K562 (cell line): ENCODE measurements around the gene NOLC1. TPM values are rescaled to one million over a fixed set of nuclear protein-coding genes. Genes with fewer than 3 reads are reported as not detected.
A peak's percentile ranks its signal among the peaks of the same experiment; 100 is the strongest.

Experiments
- BDP1 ChIP-seq: IDR thresholded peaks from 3 replicates; pipeline ENCODE4 v1.6.1; 2011; ENCODE audit not compliant: insufficient read length, insufficient read depth
- EHMT2 ChIP-seq: fragments of 450-650 bp; IDR thresholded peaks from 2 replicates; pipeline ENCODE4 v1.6.1; 2018; ENCODE audit warnings: antibody characterized with exemption
- HNRNPK ChIP-seq: fragments of 200-400 bp; formaldehyde crosslinking; IDR thresholded peaks from one replicate; pipeline ENCODE4 v1.6.1; 2018; ENCODE audit warnings: mild to moderate bottlenecking, low read depth, low read length; ENCODE audit not compliant: poor library complexity, severe bottlenecking
- HSF4 ChIP-seq: fragments of 250-450 bp; sonication (Bioruptor Pico); IDR thresholded peaks from 2 replicates; pipeline ENCODE4 v2.1.2; 2022; ENCODE audit warnings: mild to moderate bottlenecking, moderate library complexity, borderline replicate concordance
- MCM2 ChIP-seq: fragments of 450-650 bp; IDR thresholded peaks from 2 replicates; pipeline ENCODE4 v1.6.1; 2017; ENCODE audit warnings: low read depth, mild to moderate bottlenecking
- MECOM ChIP-seq: fragments of 250-450 bp; sonication (Bioruptor Pico); IDR thresholded peaks from 2 replicates; pipeline ENCODE4 v1.8.0; 2022; ENCODE audit warnings: inconsistent platforms
- NCOR1 ChIP-seq: fragments of 450-650 bp; IDR thresholded peaks from 2 replicates; pipeline ENCODE4 v1.6.1; 2016; ENCODE audit warnings: mild to moderate bottlenecking, moderate library complexity
- NUFIP1 ChIP-seq: fragments of 450-650 bp; IDR thresholded peaks from 2 replicates; pipeline ENCODE4 v1.6.1; 2018; ENCODE audit not compliant: partially characterized antibody
- POLR3G ChIP-seq: IDR thresholded peaks from 2 replicates; pipeline ENCODE4 v1.6.1; 2011; ENCODE audit not compliant: insufficient read length, insufficient replicate concordance; ENCODE audit errors: extremely low read depth
- SMARCB1 ChIP-seq: IDR thresholded peaks from 2 replicates; pipeline ENCODE4 v1.6.1; 2011; ENCODE audit warnings: improper control_type of control experiment, low read depth; ENCODE audit not compliant: insufficient read length
- SMARCC2 ChIP-seq: fragments of 450-650 bp; IDR thresholded peaks from 2 replicates; pipeline ENCODE4 v1.6.1; 2017; ENCODE audit warnings: antibody characterized with exemption, moderate library complexity, mild to moderate bottlenecking, low read depth
- ZFPM2 ChIP-seq: fragments of 250-450 bp; sonication (Bioruptor Pico); IDR thresholded peaks from 2 replicates; pipeline ENCODE4 v1.5.1; 2022; ENCODE audit warnings: mild to moderate bottlenecking
- ZNF347 ChIP-seq: fragments of 450-650 bp; formaldehyde crosslinking; IDR thresholded peaks from 2 replicates; pipeline ENCODE4 v1.4.0; 2020; ENCODE audit warnings: low read depth, mild to moderate bottlenecking, moderate library complexity
- ZNF780A ChIP-seq: fragments of 250-450 bp; sonication (Bioruptor Pico); IDR thresholded peaks from 2 replicates; pipeline ENCODE4 v1.5.0; 2021; ENCODE audit warnings: mild to moderate bottlenecking
- polyA plus RNA-seq, 8 experiments: library from polyadenylated mRNA; depleted of rRNA in 4 of 8; stranded (reverse) in 5 of 8; unstranded in 3 of 8; fragments of >200 nt; fragmentation: Nextera tagmentation in 2 of 8; fragmentation: Illumina TruSeq in 1 of 8; extraction: Ambion mirVana in 2 of 8; extraction: Trizol in 1 of 8; gene quantifications; 2 replicates each; pipeline versions ENCODE4 v1.2.1 to v1.2.3, GENCODE V29; 2011 to 2014; ENCODE audit warnings: inconsistent platforms in 1 of 8, missing spikeins in 1 of 8
- total RNA-seq, 7 experiments: library from RNA; depleted of rRNA in 6 of 7; stranded (reverse); fragments of >200 nt in 6 of 7; fragmentation: Illumina TruSeq in 2 of 7; extraction: Trizol in 2 of 7; gene quantifications; 2 replicates each; pipeline versions ENCODE4 v1.2.1 to v1.2.3, GENCODE V29; 2011 to 2021; ENCODE audit warnings: low replicate concordance in 1 of 7
- TF ChIP-seq, protein P1 (sequence below), 3 experiments: IDR thresholded peaks in 2 of 3; conservative IDR thresholded peaks in 1 of 3; 2 replicates each; pipeline ENCODE4 v1.5.1; 2011 to 2012; ENCODE audit warnings: low read length in 3 of 3, mild to moderate bottlenecking in 3 of 3, control low read depth in 2 of 3, improper control_type of control experiment in 1 of 3, inconsistent platforms in 1 of 3, low read depth in 1 of 3, mixed read lengths in 1 of 3, moderate library complexity in 1 of 3; ENCODE audit not compliant: insufficient read depth in 2 of 3
- TF ChIP-seq, protein P2 (sequence below), 2 experiments: fragments of 450-650 bp in 1 of 2; sonication (generic) in 1 of 2; formaldehyde crosslinking in 1 of 2; IDR thresholded peaks in 1 of 2; conservative IDR thresholded peaks in 1 of 2; 2 replicates each; pipeline versions ENCODE4 v1.6.1 to v1.8.1; 2016 to 2023; ENCODE audit warnings: mild to moderate bottlenecking in 2 of 2, moderate library complexity in 2 of 2, inconsistent platforms in 1 of 2, missing genetic modification reagents in 1 of 2
- TF ChIP-seq, protein P3 (sequence below): sonication (generic); formaldehyde crosslinking; IDR thresholded peaks from 2 replicates; pipeline ENCODE4 v1.8.0; 2022; ENCODE audit warnings: mild to moderate bottlenecking, missing genetic modification reagents
- TF ChIP-seq, protein P4 (sequence below): fragments of 200-400 bp; formaldehyde crosslinking; IDR thresholded peaks from 2 replicates; pipeline ENCODE4 v1.6.1; 2017; ENCODE audit warnings: mild to moderate bottlenecking, low read depth, low read length, moderate library complexity
- TF ChIP-seq, protein P5 (sequence below): fragments of 450-650 bp; IDR thresholded peaks from 2 replicates; pipeline ENCODE4 v1.6.1; 2017; ENCODE audit warnings: antibody characterized with exemption

NOLC1 gene
- total and polyA plus RNA-seq, 9 of the 15 experiments (the other 6 are each of a cell fraction or from before 2014, with no cell fraction given), result 102 to 310 (median 165) TPM

DNA sequence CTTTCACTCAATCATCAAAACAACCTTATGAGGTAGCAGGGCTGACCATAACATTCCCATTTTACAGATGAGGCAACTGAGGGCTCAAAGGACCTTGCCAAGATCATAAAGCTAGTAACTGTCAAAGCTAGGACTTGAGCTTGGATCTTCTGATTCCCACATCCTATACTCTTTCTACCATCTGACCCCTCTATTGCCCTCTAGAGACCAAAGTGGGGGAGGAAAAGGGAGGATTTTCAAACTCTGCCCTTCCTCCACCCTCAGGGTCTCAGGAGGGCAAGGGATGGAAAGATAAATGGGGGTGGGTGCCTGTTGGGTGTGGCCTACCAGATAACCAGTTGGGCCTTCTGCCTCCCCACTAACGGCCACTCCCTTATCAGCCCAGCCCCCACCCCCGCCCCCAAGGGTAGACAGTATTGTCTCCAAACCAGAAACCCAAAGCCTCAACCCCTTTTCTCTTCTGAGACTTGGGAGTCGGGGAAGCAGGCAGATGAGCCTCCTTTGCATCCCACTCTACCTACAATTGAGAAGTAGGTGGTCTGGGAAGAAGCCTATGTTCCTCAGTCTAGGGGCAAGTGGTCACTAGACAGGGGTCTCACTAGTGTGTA lies 39.9 kb upstream of the NOLC1 start (continued):
- TF ChIP-seq MECOM, result no peak
- TF ChIP-seq, protein P1, sequence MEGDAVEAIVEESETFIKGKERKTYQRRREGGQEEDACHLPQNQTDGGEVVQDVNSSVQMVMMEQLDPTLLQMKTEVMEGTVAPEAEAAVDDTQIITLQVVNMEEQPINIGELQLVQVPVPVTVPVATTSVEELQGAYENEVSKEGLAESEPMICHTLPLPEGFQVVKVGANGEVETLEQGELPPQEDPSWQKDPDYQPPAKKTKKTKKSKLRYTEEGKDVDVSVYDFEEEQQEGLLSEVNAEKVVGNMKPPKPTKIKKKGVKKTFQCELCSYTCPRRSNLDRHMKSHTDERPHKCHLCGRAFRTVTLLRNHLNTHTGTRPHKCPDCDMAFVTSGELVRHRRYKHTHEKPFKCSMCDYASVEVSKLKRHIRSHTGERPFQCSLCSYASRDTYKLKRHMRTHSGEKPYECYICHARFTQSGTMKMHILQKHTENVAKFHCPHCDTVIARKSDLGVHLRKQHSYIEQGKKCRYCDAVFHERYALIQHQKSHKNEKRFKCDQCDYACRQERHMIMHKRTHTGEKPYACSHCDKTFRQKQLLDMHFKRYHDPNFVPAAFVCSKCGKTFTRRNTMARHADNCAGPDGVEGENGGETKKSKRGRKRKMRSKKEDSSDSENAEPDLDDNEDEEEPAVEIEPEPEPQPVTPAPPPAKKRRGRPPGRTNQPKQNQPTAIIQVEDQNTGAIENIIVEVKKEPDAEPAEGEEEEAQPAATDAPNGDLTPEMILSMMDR (IDR thresholded peaks at IDR 0.05 in 2 of 3, conservative IDR thresholded peaks at IDR 0.05 in 1 of 3; ENCODE audit: insufficient read depth in 2 of 3, low read depth in 1 of 3, low read length in 3 of 3), result peak; percentile 56 to 71 (median 68); a peak in 5 of 6 replicates
- TF ChIP-seq SMARCC2, result no peak; the same call in 1 of the 2 replicates
- TF ChIP-seq BDP1, result no peak
- TF ChIP-seq POLR3G, result no peak
- no peak for TF ChIP-seq NUFIP1
- no peak for TF ChIP-seq ZNF347 (CRISPR knock-in tag)
- 0 out of 2 replicates have a peak, but pooled peaks have one; percentile 32 for TF ChIP-seq EHMT2
- TF ChIP-seq HSF4 (CRISPR knock-in tag), result no peak
- TF ChIP-seq, protein P2, sequence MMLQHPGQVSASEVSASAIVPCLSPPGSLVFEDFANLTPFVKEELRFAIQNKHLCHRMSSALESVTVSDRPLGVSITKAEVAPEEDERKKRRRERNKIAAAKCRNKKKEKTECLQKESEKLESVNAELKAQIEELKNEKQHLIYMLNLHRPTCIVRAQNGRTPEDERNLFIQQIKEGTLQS (IDR thresholded peaks at IDR 0.05), result no peak
- TF ChIP-seq, protein P2 (CRISPR knock-in tag; conservative IDR thresholded peaks at IDR 0.05), result no peak
- no peak for TF ChIP-seq ZNF780A (CRISPR knock-in tag)
- no peak for TF ChIP-seq HNRNPK
- TF ChIP-seq ZFPM2 (CRISPR knock-in tag), result no peak
- TF ChIP-seq, protein P3, sequence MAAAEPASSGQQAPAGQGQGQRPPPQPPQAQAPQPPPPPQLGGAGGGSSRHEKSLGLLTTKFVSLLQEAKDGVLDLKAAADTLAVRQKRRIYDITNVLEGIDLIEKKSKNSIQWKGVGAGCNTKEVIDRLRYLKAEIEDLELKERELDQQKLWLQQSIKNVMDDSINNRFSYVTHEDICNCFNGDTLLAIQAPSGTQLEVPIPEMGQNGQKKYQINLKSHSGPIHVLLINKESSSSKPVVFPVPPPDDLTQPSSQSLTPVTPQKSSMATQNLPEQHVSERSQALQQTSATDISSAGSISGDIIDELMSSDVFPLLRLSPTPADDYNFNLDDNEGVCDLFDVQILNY (CRISPR knock-in tag), result no peak
- no peak for TF ChIP-seq SMARCB1
- no peak for TF ChIP-seq MCM2
- peak; percentile 93 for TF ChIP-seq NCOR1
- TF ChIP-seq, protein P4, sequence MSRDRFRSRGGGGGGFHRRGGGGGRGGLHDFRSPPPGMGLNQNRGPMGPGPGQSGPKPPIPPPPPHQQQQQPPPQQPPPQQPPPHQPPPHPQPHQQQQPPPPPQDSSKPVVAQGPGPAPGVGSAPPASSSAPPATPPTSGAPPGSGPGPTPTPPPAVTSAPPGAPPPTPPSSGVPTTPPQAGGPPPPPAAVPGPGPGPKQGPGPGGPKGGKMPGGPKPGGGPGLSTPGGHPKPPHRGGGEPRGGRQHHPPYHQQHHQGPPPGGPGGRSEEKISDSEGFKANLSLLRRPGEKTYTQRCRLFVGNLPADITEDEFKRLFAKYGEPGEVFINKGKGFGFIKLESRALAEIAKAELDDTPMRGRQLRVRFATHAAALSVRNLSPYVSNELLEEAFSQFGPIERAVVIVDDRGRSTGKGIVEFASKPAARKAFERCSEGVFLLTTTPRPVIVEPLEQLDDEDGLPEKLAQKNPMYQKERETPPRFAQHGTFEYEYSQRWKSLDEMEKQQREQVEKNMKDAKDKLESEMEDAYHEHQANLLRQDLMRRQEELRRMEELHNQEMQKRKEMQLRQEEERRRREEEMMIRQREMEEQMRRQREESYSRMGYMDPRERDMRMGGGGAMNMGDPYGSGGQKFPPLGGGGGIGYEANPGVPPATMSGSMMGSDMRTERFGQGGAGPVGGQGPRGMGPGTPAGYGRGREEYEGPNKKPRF, result no peak
- TF ChIP-seq, protein P5, sequence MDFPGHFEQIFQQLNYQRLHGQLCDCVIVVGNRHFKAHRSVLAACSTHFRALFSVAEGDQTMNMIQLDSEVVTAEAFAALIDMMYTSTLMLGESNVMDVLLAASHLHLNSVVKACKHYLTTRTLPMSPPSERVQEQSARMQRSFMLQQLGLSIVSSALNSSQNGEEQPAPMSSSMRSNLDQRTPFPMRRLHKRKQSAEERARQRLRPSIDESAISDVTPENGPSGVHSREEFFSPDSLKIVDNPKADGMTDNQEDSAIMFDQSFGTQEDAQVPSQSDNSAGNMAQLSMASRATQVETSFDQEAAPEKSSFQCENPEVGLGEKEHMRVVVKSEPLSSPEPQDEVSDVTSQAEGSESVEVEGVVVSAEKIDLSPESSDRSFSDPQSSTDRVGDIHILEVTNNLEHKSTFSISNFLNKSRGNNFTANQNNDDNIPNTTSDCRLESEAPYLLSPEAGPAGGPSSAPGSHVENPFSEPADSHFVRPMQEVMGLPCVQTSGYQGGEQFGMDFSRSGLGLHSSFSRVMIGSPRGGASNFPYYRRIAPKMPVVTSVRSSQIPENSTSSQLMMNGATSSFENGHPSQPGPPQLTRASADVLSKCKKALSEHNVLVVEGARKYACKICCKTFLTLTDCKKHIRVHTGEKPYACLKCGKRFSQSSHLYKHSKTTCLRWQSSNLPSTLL, result no peak
